Measurements from ENCODE around the gene NIN.
A peak's percentile ranks its signal among the peaks of the same experiment; 100 is the strongest.

NIN gene

GRCh38 chr14:50759800-50760543 is 71.0 kb downstream of the NIN start:
- DNase-seq = no peak

DNA sequence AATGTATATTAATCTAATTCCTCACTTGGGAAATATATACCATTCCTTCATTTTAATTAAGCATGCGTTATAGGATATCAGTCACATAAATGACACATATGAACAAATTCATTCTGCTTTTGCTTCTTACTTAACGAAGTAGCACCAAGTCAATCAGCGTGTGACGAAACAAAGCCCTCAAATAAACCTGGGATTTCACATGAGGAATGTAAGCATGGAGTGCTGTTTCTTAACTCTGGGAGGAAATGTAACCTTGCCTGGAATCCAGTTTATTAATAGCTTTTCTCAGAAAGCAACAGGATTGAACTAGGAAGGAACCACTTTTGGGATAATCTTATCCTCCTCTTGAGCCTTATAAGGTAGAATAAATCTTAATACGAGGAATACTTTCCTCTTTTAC is 72.0 kb downstream of the NIN start:
- DNase-seq = no peak

- DNase-seq = no peak
Measured at GRCh38 chr14:50758305-50758704, 72.7 kb downstream of the NIN start.

DNA sequence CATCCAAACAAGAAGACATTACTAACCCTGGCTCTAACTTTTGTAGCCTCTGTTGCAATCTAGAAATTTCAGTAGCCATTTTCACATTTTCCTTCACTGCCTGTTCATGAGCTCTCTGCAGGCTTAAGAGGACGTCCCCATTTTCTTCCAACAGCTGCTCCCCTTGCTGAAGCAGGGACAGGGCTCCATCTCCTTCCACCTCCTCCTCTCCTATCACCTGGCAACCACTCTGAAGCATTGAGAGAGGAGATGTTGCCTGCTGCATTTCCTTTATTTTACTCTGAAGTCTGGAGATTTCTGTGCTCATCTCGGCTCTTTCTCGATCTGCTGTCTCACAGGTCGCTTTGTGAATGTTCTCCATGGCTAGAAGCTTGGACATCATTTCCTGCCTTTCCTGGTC is 73.3 kb downstream of the NIN start:
- DNase-seq = no peak

GRCh38 chr14:50756300-50756699 is 74.7 kb downstream of the NIN start:
- no peak for DNase-seq

- DNase-seq = no peak
Measured at GRCh38 chr14:50750323-50750722, 80.6 kb downstream of the NIN start.

- no peak for DNase-seq
Measured at GRCh38 chr14:50745401-50746058, 85.4 kb downstream of the NIN start.

- no peak for DNase-seq
Measured at GRCh38 chr14:50744231-50744630, 86.7 kb downstream of the NIN start.

- DNase-seq = no peak
Measured at GRCh38 chr14:50741567-50741966, 89.4 kb downstream of the NIN start.

DNA sequence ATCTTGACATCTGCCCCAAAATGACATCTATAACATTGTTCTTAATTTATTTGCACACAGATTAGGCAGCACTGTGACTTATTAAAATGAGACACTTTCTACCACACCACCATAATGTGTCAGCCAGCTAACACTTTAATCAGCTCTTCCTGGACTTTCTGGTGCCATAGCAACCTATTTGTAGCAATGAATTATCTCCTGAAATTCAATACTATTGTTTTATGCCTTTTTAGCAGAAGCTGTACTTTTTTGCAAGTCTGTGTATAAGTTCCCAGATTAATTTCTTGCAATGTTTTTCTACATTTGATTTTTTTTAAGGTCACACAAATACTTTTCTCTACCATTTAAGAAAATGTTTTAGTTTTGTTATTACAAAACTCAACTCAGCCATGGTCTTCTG is 90.1 kb downstream of the NIN start:
- DNase-seq = no peak

DNA sequence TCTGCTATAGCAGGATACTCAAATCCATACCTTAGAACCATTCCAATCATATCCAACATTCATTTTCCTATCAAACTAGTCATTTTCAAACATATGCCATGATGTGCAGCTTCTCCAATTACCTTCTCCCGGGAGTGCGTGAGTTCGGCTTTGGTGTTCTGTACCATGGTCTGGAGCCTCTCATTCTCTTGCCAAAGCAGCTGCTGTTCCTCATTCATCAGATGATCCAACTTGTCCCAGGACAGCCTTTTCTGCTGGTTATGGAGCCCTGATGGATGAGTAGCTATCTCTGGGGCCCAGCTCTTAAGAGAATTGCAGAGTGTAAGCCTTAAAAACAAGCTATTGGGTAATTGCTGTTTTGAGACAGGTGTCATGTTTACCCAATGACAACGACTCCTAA is 91.8 kb downstream of the NIN start:
- no peak for DNase-seq

GRCh38 chr14:50736932-50737419 is 94.0 kb downstream of the NIN start:
- DNase-seq = peak; percentile 44

- DNase-seq = no peak
Measured at GRCh38 chr14:50734950-50735695, 95.8 kb downstream of the NIN start.

DNA sequence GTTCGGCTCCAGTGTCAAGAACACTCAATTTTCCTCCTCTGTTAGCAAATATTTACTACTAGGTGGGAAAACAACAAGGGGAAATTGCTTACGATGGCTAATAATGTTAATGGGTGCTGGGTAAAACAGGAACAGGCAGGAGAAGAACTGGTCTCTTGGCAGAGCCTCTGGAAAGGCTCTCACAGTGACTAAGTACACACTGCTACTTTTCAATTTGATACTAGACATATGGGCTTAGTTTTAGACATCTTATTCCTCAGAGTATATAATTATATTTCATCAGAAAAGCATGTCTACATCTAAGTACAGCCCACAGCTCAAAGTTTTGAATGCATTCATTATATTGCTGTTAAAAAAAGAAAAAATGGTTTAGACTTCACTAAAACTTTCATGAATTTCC is 97.5 kb downstream of the NIN start:
- no peak for DNase-seq

- DNase-seq = no peak
Measured at GRCh38 chr14:50728836-50729235, 102.1 kb downstream of the NIN start.

GRCh38 chr14:50726372-50727107 is 104.4 kb downstream of the NIN start:
- DNase-seq = no peak

- no peak for DNase-seq
Measured at GRCh38 chr14:50725761-50726160, 105.2 kb downstream of the NIN start.

DNA sequence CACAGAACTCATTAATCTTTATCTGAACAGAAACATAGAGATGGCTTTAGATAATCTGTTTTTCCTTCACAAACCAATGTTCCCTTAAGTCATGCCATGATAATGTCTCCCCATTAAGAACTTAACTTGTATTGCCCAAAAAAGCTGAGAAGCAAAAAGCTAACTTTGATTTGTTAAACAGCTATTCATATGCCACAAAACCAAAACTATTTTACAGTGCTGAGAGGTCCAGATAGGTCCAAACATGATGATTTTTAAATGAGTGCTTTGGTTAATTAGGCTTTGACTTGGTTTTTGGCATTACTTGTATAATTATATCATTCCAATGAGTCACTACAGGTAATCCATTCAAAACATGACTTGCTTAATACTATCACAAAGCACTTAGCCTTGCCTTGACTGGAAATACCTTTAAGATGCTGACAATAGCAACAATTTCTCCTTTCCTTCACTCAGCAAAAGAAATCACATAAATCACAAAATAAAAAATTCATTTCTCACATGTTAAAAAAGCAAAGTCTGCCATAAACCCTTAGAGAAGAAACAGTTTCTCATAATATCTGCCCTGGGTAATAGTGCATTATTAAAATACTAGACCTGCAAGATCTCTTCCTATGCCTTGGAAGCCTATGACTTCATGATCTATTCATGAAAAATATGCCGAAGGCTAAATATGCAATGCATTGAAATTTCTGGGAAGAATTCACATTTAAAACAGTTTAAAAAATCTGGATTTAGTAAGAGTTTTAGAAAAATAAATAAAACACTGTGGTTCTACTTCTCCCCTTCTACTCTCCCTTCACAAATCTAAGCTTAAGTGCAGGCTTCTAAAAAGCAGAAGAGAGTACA is 110.8 kb downstream of the NIN start:
- no peak for DNase-seq

DNA sequence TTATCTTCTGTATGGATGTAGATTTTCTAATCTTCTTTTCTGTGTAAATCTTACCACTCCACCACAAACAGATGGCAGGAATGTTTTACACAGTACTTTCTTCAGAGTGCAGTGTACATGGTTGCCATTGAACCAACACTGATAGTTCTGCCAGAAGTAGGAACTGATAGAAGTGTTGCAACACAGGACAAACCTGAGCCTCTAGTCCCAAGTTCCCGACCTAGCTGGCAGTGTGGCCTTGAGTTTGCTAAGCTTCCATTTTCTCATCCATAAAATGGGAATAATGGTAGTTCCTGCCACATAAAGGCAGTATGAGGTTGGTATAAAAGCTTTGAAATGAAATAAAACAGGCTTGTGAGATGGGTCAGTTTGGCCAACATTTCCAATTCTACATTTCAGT is 112.0 kb downstream of the NIN start:
- no peak for DNase-seq

GRCh38 chr14:50717811-50718210 is 113.2 kb downstream of the NIN start:
- DNase-seq = no peak

GRCh38 chr14:50714450-50715073 is 116.4 kb downstream of the NIN start:
- no peak for DNase-seq

GRCh38 chr14:50711043-50711442 is 119.9 kb downstream of the NIN start:
- DNase-seq = no peak

Measured in stimulated activated naive CD4-positive, alpha-beta T cell treated with Interleukin-2 at 50 U/mL for 16 hours (primary cell).